Kidney capillary endothelial cell (primary cell): ENCODE measurements around the gene CNPY1.

Experiments used
- DNase-seq: peaks from one replicate; pipeline ENCODE4 v3.0.0-alpha.2; 2018; ENCODE audit warnings: low spot score

CNPY1 gene

DNA sequence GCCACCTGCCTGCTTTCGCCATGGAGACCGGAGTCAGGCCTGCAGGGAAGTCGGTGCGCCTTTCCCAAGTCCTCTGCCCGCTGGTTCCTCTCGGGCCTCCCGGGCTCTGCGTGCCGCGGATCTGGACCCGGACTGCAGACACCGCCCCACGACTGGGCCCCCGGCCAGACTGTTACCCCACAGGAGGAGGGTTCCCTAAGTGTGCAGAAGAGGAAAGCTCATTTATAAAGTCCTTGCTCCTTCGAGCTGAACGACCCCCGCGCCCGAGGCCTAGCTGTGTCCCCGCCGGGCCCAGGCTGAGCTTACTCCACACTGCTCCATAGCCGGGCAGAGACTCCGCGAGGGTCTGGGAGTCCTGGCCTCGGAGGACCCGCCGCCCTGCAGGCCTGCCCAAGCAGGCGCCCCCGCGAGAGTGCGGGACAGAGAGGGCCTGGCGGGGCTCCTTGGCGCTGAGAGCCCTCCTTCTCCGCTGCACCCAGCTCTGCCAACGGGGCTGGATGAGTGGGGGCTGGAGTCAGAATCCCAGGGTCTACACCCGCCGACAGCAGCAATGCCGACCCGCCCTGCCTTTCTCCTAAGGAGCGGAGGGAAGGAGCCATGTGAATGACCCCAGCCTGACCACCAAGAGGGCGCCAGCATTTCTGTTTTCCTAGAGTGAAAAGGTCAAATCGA, 80.1 kb downstream of the CNPY1 start:
- no peak for DNase-seq

DNA sequence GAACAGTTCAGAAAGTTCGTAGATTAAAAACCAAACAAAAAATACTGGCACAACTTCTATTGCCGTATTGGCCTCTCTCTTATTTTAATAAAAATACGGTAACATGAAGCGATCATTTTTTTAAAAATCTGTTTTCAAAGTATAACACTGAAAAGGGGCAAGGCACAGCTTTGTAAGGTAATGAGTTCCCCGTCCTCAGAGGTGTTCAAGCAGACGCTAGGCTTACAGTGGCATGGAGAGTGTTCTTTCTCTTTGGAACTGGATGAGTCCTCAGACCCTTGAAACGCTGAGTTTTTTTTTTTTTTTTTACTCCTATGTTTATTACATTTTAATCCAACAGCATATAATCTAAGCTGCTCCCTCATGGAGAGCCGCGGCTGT, 80.6 kb downstream of the CNPY1 start:
- DNase-seq: no peak

DNA sequence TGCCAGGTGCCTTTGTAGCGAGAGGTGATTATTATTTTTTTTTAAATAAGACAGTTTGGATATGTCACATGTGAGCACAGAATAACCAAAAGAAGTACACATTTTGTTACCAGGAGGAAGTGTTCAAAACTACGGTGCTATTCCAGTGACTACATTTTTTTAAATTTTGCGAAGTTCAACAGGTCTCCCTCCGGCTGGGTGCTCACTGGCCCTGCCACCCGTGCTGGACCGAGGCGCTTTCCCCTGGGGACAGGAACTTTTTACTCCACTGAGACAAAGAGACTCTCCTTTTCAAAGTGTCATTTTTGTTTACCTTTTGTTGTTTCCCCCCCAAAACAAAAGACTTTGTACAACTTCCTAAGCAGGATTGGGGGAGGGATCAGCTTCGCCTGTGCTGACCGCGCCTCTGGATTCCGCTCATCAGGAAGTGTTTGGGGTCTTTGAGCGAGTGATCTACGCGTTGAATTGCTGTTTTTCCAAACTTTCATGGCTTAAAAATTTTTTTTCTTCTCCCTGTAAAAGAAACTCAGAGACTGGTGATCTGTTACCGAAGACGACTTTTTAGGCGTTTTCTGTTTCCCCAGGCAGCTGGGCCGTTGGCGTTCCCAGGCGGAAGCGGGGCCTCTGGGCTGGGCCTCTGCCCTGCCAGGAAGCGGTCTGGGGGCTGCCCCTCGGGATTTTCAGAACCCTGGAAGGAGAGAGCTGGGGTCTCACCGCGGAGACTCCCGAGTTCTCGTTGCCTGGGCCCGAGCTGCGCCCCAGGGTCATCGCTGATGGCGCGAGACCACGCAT, 81.2 kb downstream of the CNPY1 start:
- DNase-seq: no peak

DNA sequence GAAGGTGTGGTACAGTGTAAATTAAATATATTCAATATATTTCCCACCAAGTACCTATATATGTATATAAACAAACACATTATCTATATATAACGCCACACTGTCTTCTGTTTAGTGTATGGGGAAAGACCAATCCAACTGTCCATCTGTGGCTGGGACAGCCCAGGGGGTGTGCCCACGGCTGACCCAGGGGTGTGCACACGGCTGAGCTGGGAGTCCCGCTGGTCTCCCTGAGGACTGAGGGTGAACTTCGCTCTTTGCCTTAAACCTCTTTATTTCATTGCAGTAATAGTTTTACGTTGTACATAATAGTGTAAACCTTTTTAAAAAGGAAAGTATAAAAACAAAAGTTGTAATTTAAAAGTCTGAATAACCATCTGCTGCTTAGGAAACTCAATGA, 82.2 kb downstream of the CNPY1 start:
- no peak for DNase-seq

DNA sequence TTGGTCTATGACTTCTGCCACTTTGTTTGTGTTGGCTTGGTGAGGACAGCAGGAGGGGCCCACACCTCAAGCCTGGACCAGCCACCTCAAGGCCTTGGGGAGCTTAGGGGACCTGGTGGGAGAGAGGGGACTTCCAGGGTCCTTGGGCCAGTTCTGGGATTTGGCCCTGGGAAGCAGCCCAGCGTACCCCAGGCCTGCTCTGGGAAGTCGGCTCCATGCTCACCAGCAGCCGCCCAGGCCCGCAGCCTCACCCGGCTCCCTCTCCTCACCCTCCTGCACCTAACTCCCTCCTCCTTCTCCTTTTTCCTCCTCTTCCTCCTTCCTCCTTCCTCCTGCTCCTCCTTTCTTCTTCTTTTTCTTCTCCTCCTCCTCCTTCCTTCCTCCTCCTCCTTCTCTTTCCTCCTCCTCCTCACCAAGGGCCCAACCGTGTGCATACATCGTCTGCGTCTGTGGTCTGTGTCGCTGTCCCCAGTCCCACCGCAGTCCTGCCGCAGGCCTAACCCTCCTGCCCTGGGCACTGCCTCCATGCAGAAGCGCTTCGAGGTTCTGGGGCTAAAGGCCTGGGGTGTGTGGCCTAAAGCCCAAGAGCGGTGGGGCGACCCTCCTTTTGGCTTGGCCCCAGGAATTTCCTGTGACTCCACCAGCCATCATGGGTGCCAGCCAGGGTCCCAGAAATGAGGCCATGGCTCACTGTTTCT, 83.1 kb downstream of the CNPY1 start:
- DNase-seq: no peak

DNA sequence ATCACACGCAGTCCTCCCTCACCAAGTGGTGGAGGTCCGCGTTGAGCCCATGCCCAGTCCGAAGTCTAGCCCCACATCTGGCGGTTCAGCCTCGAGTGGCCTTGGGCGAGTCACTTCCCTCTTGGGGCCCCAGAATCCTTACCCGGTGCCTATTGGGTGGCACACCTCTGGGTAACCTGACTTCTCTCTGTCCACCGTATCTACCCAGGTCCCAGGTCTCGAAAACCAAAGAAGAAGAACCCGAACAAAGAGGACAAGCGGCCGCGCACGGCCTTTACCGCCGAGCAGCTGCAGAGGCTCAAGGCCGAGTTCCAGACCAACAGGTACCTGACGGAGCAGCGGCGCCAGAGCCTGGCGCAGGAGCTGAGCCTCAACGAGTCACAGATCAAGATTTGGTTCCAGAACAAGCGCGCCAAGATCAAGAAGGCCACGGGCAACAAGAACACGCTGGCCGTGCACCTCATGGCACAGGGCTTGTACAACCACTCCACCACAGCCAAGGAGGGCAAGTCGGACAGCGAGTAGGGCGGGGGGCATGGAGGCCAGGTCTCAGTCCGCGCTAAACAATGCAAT, 84.1 kb downstream of the CNPY1 start:
- no peak for DNase-seq

DNA sequence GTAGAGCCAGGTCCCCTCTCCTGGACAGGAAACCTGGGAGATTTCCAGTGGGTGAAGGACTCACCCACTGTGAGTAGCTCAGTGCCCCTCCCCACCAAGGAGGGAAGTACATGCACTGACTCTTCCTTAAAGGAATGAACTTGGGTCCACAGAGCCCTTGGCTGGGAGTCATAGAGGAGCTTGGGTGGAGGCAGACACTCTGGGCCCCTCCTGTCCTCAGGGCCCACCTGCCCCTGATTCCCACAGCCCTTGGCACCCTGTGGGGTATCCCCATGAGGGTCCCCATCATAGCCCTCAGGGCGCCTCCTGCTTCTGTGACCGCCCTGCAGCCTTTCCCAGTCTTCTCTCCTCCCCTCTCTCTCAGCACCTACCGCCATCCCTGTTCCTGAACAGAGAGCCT, 84.7 kb downstream of the CNPY1 start:
- no peak for DNase-seq

DNA sequence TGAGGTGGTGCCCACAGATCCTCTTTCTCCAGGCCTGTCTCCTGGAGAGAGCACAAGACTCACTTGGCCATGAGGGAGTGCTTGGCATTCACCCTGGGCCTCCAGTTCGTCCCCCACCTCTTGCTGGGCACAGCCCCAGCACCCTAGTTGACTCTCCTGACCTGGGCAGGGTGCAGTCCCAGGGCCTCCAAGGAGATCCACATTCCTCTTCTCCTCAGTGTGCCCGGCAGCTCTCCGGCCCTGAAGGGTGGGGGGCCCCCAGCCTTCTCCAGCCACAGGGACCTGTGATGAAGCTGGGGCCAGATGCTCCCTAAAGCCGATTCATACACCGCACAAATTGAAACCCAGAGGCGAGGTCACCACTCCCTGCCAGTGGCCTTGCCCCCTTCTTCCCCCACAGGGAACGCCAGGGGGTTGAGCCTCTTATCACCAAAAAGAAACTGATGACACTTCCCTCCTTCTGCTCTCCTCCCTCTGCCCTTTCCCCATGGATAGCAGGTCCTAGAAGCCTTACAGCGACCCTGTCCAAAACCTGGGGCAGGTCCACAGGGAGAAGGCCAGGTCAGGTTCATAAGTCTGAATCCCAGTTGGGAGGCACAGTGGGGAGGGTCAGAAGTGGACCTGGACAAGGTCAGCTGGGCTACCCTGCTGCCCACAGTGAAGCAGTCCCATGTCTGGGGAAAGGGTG, 85.3 kb downstream of the CNPY1 start:
- no peak for DNase-seq

DNA sequence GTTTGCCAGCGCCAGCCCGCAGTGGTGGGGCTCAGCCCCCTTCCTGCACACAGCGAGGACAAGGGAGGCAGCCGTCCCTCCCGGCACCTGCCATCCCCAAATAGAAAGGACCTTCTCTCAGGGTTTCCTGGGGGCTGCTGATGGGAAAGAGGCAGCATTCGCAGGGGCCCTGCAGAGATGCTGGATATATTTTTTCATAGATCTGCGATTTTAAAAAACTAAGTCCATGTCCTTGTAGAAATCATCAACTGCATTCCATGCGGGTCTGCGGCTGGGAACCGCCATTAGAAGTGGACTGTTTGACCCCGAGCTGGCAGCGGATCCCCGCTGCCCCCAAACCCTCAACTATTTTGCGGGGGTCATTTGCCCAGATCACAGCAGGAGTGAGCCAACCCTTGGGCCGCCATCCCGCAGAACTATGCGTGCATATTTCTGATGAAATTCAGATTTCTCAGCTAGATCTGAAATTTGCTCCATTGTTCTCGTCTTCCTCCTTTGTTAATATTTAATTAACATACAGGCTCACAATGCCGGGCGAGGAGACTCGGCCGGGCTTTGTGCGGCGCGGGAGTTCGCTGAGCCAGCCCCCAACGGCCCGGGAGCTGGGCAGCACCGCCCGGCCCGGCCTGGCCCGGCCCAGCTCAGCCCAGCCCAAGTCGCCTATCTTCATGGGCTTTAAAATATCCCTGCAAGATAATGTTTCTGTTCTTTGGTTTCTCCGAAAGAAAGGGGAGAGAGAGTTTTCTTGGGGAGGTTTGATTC, 86.5 kb downstream of the CNPY1 start:
- no peak for DNase-seq

DNA sequence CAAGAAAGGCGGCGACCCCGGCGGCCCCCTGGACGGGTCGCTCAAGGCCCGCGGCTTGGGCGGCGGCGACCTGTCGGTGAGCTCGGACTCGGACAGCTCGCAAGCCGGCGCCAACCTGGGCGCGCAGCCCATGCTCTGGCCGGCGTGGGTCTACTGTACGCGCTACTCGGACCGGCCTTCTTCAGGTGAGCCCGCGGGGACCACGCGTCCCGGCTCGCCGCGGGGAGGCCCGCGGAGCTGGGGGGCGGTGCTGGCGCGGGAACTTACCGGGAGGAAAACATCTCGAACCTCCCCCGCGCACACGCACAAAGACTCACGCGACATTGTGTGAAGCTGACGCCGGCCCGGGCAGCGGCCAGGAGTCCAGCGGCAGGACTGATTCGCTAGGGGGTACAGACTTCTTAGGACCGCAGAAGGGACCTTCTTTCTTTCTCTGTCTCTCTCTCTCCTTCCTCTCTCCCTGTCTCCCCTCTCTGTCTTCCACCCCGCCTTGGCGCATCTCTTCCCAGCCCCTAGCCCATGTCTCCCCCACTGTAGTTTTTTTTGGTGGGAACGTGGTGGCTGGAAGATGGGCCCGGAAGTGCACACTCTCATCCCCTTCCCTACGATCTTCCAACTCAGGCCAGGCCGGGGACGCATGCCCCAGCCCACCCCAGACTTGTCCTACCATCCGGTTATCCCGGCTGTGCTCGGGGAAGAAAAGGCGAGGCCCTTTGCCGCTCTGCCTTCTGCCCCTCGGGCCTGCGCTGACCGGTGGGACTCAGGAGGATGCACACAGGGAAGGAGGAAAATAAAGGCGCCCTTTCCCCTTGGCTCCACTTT, 87.3 kb downstream of the CNPY1 start:
- DNase-seq: no peak

DNA sequence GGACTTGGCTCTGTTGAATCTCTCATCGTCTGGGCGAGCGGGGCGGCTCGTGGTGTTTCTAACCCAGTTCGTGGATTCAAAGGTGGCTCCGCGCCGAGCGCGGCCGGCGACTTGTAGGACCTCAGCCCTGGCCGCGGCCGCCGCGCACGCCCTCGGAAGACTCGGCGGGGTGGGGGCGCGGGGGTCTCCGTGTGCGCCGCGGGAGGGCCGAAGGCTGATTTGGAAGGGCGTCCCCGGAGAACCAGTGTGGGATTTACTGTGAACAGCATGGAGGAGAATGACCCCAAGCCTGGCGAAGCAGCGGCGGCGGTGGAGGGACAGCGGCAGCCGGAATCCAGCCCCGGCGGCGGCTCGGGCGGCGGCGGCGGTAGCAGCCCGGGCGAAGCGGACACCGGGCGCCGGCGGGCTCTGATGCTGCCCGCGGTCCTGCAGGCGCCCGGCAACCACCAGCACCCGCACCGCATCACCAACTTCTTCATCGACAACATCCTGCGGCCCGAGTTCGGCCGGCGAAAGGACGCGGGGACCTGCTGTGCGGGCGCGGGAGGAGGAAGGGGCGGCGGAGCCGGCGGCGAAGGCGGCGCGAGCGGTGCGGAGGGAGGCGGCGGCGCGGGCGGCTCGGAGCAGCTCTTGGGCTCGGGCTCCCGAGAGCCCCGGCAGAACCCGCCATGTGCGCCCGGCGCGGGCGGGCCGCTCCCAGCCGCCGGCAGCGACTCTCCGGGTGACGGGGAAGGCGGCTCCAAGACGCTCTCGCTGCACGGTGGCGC, 88.1 kb downstream of the CNPY1 start, which contains the start of gene EN2:
EN2 (plus strand) TSS at position 19 of the 767 bp plus-strand sequence; CDS start at position 268, 249 bp downstream.
- DNase-seq: no peak

DNA sequence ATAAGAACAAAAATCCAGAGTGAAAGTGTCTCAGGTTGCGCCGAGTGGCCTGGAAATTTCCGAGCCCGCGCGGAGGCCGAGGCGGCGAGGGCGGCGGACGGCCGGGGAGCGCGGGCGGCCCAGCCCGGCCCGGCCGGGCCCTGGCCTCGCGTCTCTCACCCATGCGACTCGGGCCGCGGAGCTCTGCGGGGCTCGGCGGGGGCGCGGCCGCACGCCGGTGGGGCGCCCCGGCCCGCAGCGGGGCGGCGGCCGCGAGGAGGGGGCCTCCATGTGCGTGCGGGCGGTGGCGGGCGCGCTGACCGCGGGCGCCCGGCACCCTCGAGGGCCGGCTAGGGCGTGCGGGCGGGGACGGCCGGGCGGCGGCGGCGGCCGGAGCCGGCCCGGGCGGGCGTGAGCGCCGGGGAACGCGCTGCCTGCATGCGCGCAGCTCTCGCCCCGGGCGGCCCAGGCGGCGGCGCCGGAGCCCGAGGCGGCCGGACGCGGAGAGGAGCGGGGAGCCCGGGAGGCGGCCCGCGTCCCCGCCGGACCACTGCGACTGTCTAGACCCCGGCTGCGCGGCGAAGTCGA, 88.7 kb downstream of the CNPY1 start:
- no peak for DNase-seq

DNA sequence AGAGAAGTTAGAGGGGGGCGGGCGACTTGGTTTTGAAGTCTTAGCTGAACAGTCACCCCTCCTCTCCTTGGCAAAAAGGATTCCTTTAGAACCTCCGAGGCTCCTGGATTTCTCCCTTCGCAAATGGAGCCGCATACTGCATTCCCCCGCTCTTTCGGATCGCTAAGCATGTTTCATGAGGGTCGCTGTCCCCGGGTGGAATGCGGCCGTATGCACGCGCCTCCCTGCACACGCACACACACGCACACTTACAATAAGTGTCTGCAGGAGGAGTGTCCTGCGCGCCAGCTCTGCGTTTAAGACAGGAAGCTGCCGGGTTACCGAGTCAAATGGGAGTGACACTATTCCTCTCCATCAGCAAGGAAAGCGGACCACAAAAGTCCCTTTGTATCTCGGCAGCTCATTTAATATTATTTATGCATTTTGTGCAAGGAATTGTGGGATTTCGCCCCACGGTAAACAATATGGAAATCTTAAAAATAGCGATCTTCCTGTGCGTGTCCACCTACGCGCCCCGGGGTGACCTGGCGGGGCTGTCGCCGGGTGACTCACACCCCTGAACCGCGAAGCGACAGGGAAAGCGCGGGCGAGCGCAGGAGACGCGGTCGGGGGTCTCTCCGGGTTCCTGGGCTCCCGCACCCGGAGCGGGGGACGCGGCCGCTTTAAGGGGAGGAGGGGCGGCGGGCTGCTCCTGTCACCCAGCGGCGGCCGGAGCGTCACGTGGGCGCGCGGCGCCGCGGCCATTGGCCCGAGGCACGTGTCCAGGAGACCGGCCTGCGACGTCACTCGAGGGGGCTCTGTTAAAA, 89.4 kb downstream of the CNPY1 start:
- no peak for DNase-seq

DNA sequence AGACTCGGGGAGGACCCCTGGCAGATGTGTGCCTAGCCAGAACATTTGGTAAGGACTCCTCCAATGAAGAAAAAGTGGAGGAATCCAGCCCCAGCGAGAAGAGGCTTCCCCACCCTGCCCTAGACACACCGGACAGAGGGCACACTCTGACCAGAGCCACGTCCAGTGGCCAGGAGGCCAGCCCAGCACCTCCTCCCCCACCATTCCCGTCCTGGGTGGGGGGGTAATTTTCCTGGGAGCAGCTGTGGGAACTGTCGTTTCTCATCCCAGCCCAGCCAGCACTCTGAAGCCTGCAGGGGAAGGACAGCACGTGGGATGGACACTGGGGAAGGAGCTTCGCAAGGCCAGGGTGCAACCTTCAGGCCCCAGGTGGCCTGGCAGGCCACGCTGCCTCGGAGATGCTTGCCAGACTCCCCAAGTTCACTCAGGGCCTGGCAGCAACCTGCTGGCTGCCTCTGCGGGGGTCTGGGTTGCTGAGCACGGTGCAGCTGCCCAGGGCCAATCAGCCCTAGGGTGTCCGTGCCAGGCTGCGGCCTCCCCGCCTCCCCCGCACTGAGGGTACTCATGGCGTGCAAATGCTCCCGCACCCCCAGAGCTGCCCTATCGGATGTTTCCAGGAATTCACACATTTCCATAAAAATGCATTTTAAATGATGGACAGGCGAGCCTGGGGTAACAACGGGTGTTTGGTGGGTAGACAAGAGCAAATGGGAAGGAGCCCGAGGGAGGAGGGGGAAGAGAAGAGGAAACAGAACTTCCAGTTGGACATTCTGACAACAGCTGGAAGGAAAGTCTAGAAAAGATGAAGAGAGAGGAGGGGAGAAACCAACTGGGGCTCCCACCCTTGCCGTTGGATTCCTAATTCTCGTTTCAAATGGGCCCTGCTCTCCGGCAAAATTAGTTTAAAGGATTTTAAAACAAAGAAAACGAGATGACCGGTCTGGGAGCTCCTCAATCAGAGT, 90.3 kb downstream of the CNPY1 start:
- DNase-seq: no peak

DNA sequence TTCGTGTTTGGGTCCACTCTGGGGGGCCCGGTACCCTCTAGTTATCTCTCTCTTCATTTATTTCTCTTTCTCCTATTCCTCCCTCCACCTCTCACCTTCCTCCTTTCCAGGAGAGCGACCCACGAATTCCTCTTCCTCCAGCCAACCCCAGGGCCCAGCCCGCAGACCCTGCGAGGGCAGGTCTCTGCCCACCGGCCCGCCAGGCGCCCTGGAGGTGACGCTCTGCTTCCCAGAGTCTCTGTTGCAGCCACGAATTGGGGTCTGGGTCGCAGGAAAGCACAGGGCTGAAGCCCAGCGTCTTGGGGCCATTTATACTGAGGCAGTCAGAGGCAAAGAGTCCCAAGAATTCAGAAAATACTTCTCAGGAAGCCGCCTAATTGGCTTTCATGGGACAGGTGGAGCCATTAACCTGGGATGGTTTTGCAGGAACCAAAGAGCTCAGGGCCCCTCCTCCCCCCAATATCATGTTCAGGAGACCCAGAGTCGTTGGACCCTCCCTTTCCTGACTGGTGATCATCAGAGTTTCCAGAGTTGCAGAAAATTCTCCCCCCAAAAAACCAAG, 91.1 kb downstream of the CNPY1 start:
- no peak for DNase-seq

DNA sequence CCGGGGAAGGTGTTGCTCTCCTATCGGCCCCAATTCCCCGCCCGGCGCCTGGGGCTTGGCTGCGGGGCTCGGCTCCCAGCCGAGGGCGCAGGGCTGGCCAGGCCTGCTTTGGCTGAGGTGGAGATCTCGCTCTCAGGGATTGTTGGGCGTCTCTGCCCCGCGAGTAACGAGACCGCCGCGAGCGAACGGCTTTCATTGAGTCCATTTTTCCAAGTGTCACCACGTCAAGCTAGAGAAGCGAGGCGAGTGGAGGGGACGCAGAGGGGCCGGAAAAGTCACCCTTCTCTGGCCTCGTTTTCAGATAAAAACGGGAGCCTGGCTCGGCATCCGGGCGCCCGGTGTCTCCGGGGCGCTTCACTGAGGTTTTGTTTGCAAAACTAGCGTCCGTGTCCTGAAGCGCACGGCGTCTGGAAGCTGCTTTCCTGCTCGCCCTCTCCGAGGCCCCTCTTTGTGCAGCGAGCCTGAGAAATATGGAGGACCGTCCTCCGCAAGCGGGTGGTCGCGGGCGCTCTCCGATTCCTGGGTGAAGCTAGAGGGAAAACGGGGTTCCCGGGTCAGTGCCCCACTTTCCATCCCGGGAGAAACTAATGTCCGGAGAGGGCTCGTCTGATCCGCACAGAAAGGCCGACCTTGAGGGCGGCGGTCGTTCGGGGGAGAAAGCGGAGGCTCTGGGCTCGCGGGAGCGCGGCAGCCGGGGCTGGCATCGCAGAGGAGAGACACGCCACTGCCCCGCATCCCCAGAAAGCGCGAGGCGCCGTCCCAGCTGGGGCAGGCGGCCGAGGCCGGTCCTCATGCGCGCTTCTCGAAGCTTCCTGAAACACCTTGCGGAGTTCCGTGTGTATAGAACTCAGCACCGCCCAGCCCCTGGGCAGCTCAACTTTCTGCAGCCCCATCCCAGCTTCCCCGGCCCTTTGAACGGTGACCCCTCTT, 91.9 kb downstream of the CNPY1 start:
- no peak for DNase-seq
